IMR-90 (cell line): Measurements from ENCODE around the gene ANKUB1. TPM values are rescaled to one million over a fixed set of nuclear protein-coding genes. Genes with fewer than 3 reads are reported as not detected.

ENCODE experiments used
- ATAC-seq: fragments of 200-7000 bp; cut with Tn5 transposase; 2 replicates; pipeline ENCODE4 v1.9.1; 2020; ENCODE audit warnings: low read depth, mild to moderate bottlenecking, moderate library complexity
- BruUV-seq: library from RNA; stranded (reverse); fragments of 400-500 nt; replicated peaks from 2 replicates; lab custom pipeline; 2021; lab: Mats Ljungman, UMichigan
- CTCF ChIA-PET: fragments of 300-600 bp; formaldehyde crosslinking; extraction: SDS; loops from one replicate; lab custom pipeline; 2021; ENCODE audit warnings: antibody characterized with exemption; lab: Yijun Ruan, JAX
- POLR2A ChIA-PET: fragments of 300-600 bp; sonication (Branson Sonifier 250); formaldehyde crosslinking; loops from one replicate; lab custom pipeline; 2022; ENCODE audit warnings: antibody characterized with exemption; ENCODE audit not compliant: unreplicated experiment; lab: Charles Lee
- DNase-seq: peaks from one replicate; pipeline ENCODE4 v3.0.0; 2013
- H2AFZ ChIP-seq: replicated peaks from 2 replicates; pipeline ENCODE3; 2013; ENCODE audit warnings: low read length, mild to moderate bottlenecking; ENCODE audit not compliant: poor library complexity
- H2AK5ac ChIP-seq: 2 replicates; pipeline ENCODE4 v1.6.1; 2013; ENCODE audit warnings: low read depth, low read length, inconsistent platforms
- H2AK9ac ChIP-seq: replicated peaks from 2 replicates; pipeline ENCODE3; 2013; ENCODE audit warnings: mild to moderate bottlenecking, low read depth, low read length, moderate library complexity; ENCODE audit not compliant: poor library complexity
- H2BK120ac ChIP-seq: 2 replicates; pipeline ENCODE4 v1.6.1; 2013; ENCODE audit warnings: low read depth, low read length, inconsistent platforms
- H2BK15ac ChIP-seq: 3 replicates; pipeline ENCODE4 v1.6.1; 2013; ENCODE audit warnings: low read depth, low read length, inconsistent platforms
- H2BK20ac ChIP-seq: 2 replicates; pipeline ENCODE4 v1.6.1; 2013; ENCODE audit warnings: low read depth, mild to moderate bottlenecking, inconsistent platforms, low read length, moderate library complexity
- H2BK5ac ChIP-seq: 2 replicates; pipeline ENCODE4 v1.6.1; 2013; ENCODE audit warnings: mild to moderate bottlenecking, low read depth, low read length, inconsistent platforms; ENCODE audit not compliant: poor library complexity, severe bottlenecking
- H3K14ac ChIP-seq: replicated peaks from 2 replicates; pipeline ENCODE4 v1.6.1; 2013; ENCODE audit warnings: low read depth, low read length, inconsistent platforms
- H3K18ac ChIP-seq: 2 replicates; pipeline ENCODE4 v1.6.1; 2013; ENCODE audit warnings: low read depth, low read length, control low read depth
- H3K23ac ChIP-seq: 2 replicates; pipeline ENCODE4 v1.6.1; 2013; ENCODE audit warnings: low read depth, low read length, inconsistent platforms
- H3K27ac ChIP-seq: 2 replicates; pipeline ENCODE4 v1.5.1; 2013; ENCODE audit warnings: mild to moderate bottlenecking, control low read depth, low read length; ENCODE audit not compliant: insufficient read depth
- H3K27me3 ChIP-seq: 2 replicates; pipeline ENCODE4 v1.6.1; 2013; ENCODE audit warnings: low read length; ENCODE audit not compliant: control insufficient read depth, insufficient read depth
- H3K36me3 ChIP-seq: 2 replicates; pipeline ENCODE4 v1.6.1; 2013; ENCODE audit warnings: low read length, mixed read lengths; ENCODE audit not compliant: control insufficient read depth, insufficient read depth
- H3K4ac ChIP-seq: 2 replicates; pipeline ENCODE4 v1.6.1; 2013; ENCODE audit warnings: low read depth, low read length, inconsistent platforms
- H3K4me1 ChIP-seq: 2 replicates; pipeline ENCODE4 v1.6.1; 2013; ENCODE audit warnings: low read length, mixed read lengths; ENCODE audit not compliant: control insufficient read depth, insufficient read depth
- H3K4me2 ChIP-seq: 2 replicates; pipeline ENCODE4 v1.6.1; 2013; ENCODE audit warnings: low read depth, mild to moderate bottlenecking, control low read depth, low read length, moderate library complexity
- H3K4me3 ChIP-seq: 2 replicates; pipeline ENCODE4 v1.5.1; 2013; ENCODE audit warnings: low read depth, mild to moderate bottlenecking, control low read depth, low read length, moderate library complexity; ENCODE audit not compliant: insufficient read depth
- H3K56ac ChIP-seq: 2 replicates; pipeline ENCODE4 v1.6.1; 2013; ENCODE audit warnings: low read length, inconsistent platforms; ENCODE audit not compliant: insufficient read depth; ENCODE audit errors: extremely low read depth
- H3K79me1 ChIP-seq, 2 experiments: 2 replicates each; pipeline ENCODE4 v1.6.1; 2013; ENCODE audit warnings: low read length in 2 of 2, inconsistent platforms in 1 of 2, low read depth in 1 of 2
- H3K9ac ChIP-seq: 2 replicates; pipeline ENCODE4 v1.6.1; 2013; ENCODE audit warnings: low read depth, low read length, control low read depth
- H3K9me1 ChIP-seq: 2 replicates; pipeline ENCODE4 v1.6.1; 2013; ENCODE audit warnings: low read length, inconsistent platforms; ENCODE audit not compliant: insufficient read depth
- H3K9me3 ChIP-seq: 2 replicates; pipeline ENCODE4 v1.6.1; 2013; ENCODE audit warnings: low read length; ENCODE audit not compliant: control insufficient read depth, insufficient read depth
- H4K20me1 ChIP-seq: 2 replicates; pipeline ENCODE4 v1.6.1; 2013; ENCODE audit warnings: low read length, inconsistent platforms; ENCODE audit not compliant: insufficient read depth
- H4K5ac ChIP-seq: 2 replicates; pipeline ENCODE4 v1.6.1; 2013; ENCODE audit warnings: mild to moderate bottlenecking, low read depth, low read length, control low read depth
- H4K8ac ChIP-seq, 2 experiments: 2 replicates each; pipeline ENCODE4 v1.6.1; 2013; ENCODE audit warnings: low read depth in 2 of 2, low read length in 2 of 2, control low read depth in 1 of 2, inconsistent platforms in 1 of 2
- H4K91ac ChIP-seq: 2 replicates; pipeline ENCODE4 v1.6.1; 2013; ENCODE audit warnings: low read depth, low read length, inconsistent platforms; ENCODE audit not compliant: insufficient read depth
- BHLHE40 ChIP-seq: fragments of 150-350 bp; IDR thresholded peaks from 2 replicates; pipeline ENCODE4 v1.6.1; 2016; ENCODE audit warnings: mild to moderate bottlenecking, low read depth, low read length
- CHD1 ChIP-seq: IDR thresholded peaks from 2 replicates; pipeline ENCODE4 v1.6.1; 2012; ENCODE audit warnings: low read depth, low read length, improper control_type of control experiment
- FOS ChIP-seq: fragments of 150-350 bp; IDR thresholded peaks from 2 replicates; pipeline ENCODE4 v1.6.1; 2016; ENCODE audit warnings: low read depth, low read length
- MAZ ChIP-seq: IDR thresholded peaks from 2 replicates; pipeline ENCODE4 v1.6.1; 2012; ENCODE audit warnings: low read depth, mild to moderate bottlenecking, low read length, improper control_type of control experiment, moderate library complexity, borderline replicate concordance
- MXI1 ChIP-seq: IDR thresholded peaks from 2 replicates; pipeline ENCODE4 v1.6.1; 2012; ENCODE audit warnings: low read depth, mild to moderate bottlenecking, low read length, moderate library complexity, borderline replicate concordance
- NFE2L2 ChIP-seq: fragments of 150-350 bp; IDR thresholded peaks from 2 replicates; pipeline ENCODE4 v1.6.1; 2016; ENCODE audit warnings: low read depth, mild to moderate bottlenecking, low read length
- POLR2A ChIP-seq: IDR thresholded peaks from 2 replicates; pipeline ENCODE4 v1.6.1; 2012; ENCODE audit warnings: mild to moderate bottlenecking, low read depth, low read length
- RAD21 ChIP-seq: IDR thresholded peaks from 2 replicates; pipeline ENCODE4 v1.6.1; 2012; ENCODE audit warnings: low read length, improper control_type of control experiment
- SMC3 ChIP-seq: fragments of 150-350 bp; IDR thresholded peaks from 2 replicates; pipeline ENCODE4 v1.6.1; 2016; ENCODE audit warnings: low read depth, mild to moderate bottlenecking, antibody characterized with exemption, low read length, moderate library complexity
- WGBS, 2 experiments: methylation state at CpG; one replicate each; pipeline versions ENCODE4 v1.1.5 to v1.1.7; 2013; ENCODE audit warnings: missing lambda C conversion rate in 2 of 2; ENCODE audit not compliant: insufficient read length in 1 of 2; ENCODE audit errors: extremely low coverage in 2 of 2; 5-methylcytosine and 5-hydroxymethylcytosine counted together
- dilution Hi-C: fragments of 300-500 bp; cut with HindIII; formaldehyde crosslinking; loops from one replicate; pipeline ENCODE4 v1.14.3; 2018; ENCODE audit warnings: low sequenced_read_pairs; ENCODE audit not compliant: unreplicated experiment
- in situ Hi-C: fragments of 300-500 bp; cut with MboI; formaldehyde crosslinking; loops from 3 replicates; pipeline ENCODE4 v1.14.3; 2019; ENCODE audit warnings: low sequenced_read_pairs, inconsistent platforms, mixed read lengths
- intact Hi-C: fragments of 100-400 bp; cut with micrococcal nuclease; formaldehyde crosslinking; loops from 2 replicates; pipeline ENCODE4 v1.10.0; 2022
- polyA plus RNA-seq, 3 experiments: library from polyadenylated mRNA; depleted of rRNA; stranded (reverse); fragments of >200 nt; gene quantifications; 2 replicates each; pipeline ENCODE4 v1.2.3, GENCODE V29; 2012; ENCODE audit warnings: low replicate concordance in 1 of 3
- total RNA-seq: library from RNA; depleted of rRNA; stranded (reverse); fragments of >200 nt; gene quantifications from 2 replicates; pipeline ENCODE4 v1.2.3, GENCODE V29; 2012

ANKUB1 gene
- total and polyA plus RNA-seq, 2 of the 4 experiments (the other 2 are of a cell fraction), result not detected

- H3K27me3 ChIP-seq, result peaks cover 47% of the 10 kb centered on the region
Observed at GRCh38 chr3:149763565-149764195, 28.7 kb downstream of the ANKUB1 start.

More at GRCh38 chr3:149763565-149764195, 28.7 kb downstream of the ANKUB1 start:
- in situ Hi-C loops, result no loop called here
- Histone ChIP-seq H3K27ac (no peak overlapping the region), H3K4me2 (no peak overlapping the region), H2BK120ac (no peak overlapping the region), H3K23ac (no peak overlapping the region), H2AK9ac (no peak overlapping the region), H3K9me3 (no peaks in the 10 kb centered on the region; the same call in 1 of the 2 replicates), H2AFZ (no peak overlapping the region), H4K5ac (no peak overlapping the region), H3K56ac (no peak overlapping the region), H2AK5ac (no peak overlapping the region), H3K4me3 (no peak overlapping the region), H3K18ac (no peak overlapping the region), H2BK15ac (no peak overlapping the region), H2BK5ac (no peak overlapping the region), H2BK20ac (no peak overlapping the region), H3K14ac (no peak overlapping the region), H3K4me1 (no peaks in the 10 kb centered on the region), H3K79me1 (no peaks in the 10 kb centered on the region), H3K36me3 (no peaks in the 10 kb centered on the region), H4K20me1 (no peaks in the 10 kb centered on the region), H4K8ac (no peak overlapping the region), H3K4ac (no peak overlapping the region), H3K9me1 (peaks cover 2% of the 10 kb centered on the region; the same call in 1 of the 2 replicates), H3K9ac (no peak overlapping the region), H4K91ac (no peak overlapping the region)
- DNase-seq (no peak), ATAC-seq (no peak)
- no CpG with 5 or more reads among the region's 3 CpGs for WGBS, 2 experiments
- BruUV-seq, result no TSS peak
- ChIA-PET CTCF (interaction anchor here (1.1 to 2.0 kb wide), 2 partner anchors 8 to 44 kb away, joined by 5 to 9 read pairs; no protein-coding TSS in a partner anchor), POLR2A (no interaction called here)
- intact Hi-C loops, result no loop called here
- TF ChIP-seq MAZ (no peak), CHD1 (no peak), RAD21 (no peak), BHLHE40 (no peak), FOS (no peak), SMC3 (no peak), NFE2L2 (no peak), MXI1 (no peak), POLR2A (no peak)
- dilution Hi-C loops, result no loop called here
